ENCODE results near the gene GABBR1. TPM values are rescaled to one million over a fixed set of nuclear protein-coding genes. Genes with fewer than 3 reads are reported as not detected.

The GABBR1 gene
- total RNA-seq, 2 donors from 2014 or later: 48.4 to 53.0 TPM

GRCh38 chr6:29517245-29517644 lies 115.7 kb downstream of the GABBR1 start:
- intact Hi-C loops (cut with DNase I): no loop called here
- DNase-seq (ENCODE audit: low spot score): no peak

DNA sequence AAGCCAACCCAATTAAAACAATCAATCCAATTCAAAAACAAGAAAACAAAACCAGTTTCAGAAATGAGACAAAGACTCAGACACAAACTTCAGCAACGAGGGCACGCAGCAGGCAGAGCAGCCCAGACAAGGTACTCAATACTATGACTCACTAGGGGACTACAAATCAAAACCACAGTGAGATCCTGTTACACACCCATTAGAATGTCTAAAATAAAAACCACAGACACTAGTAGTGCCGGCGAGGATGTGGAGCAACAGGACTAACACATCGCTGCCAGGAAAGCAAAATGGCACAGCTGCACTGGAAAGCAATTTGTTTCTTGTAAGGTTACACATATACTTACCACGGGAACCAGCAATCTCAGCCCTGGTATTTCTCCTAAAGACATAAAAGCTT lies 116.9 kb downstream of the GABBR1 start:
- intact Hi-C loops (cut with DNase I): no loop called here
- no peak for DNase-seq (ENCODE audit: low spot score)

DNA sequence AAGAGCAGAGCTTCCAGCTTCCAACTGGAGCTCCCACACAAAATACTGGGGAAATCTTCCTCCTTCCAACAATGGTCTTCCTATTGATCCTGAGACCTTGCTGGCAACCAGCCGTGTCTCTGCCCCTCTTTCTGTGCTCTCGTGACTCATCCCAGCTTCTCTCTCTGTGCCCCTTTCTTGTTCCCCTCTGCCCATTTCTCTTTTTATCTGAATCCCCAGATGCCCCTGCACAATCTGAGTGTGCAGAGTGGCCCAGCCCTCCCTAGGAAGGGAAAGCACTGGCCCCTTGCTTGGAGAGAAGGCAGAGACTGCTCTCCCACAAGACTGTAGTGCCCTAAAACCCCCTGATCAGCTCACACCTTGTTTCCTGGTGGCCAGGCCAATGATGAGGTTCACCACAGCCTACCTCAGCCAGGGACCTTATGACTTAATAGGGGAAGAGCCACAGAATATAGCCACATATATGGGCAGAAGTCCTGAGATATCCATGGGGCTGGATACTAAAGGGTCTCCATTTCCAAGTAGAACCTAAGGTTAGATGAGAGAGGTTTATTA lies 122.2 kb downstream of the GABBR1 start:
- DNase-seq (ENCODE audit: low spot score): no peak
- intact Hi-C loops (cut with DNase I): no loop called here

GRCh38 chr6:29510202-29510601 lies 122.8 kb downstream of the GABBR1 start:
- intact Hi-C loops (cut with DNase I): no loop called here
- DNase-seq (ENCODE audit: low spot score): no peak

Other genes with a start within 250 kb of the GABBR1 start
- not detected for gene OR12D2, start 237.6 kb downstream of the GABBR1 start, total RNA-seq
- gene OR12D1, start 218.3 kb downstream of the GABBR1 start, total RNA-seq: not detected
- not detected for gene OR10C1, start 193.9 kb downstream of the GABBR1 start, total RNA-seq
- not detected for gene OR11A1, start 176.1 kb downstream of the GABBR1 start, total RNA-seq
- gene OR2H1, start 176.0 kb downstream of the GABBR1 start, total RNA-seq: not detected
- not detected for gene MAS1L, start 145.2 kb downstream of the GABBR1 start, total RNA-seq
- gene UBD, start 73.5 kb downstream of the GABBR1 start, total RNA-seq: under 1 TPM in 1 of 2 donors, not detected in 1; 0.24 TPM
- not detected for gene OR2H2, start 48.1 kb downstream of the GABBR1 start, total RNA-seq
- gene MOG, start 23.9 kb upstream of the GABBR1 start, total RNA-seq: under 1 TPM in 1 of 2 donors, not detected in 1; 0.69 TPM
- 1 to 10 TPM in 1 of 2 donors, under 1 TPM in 1; 0.24 to 6.5 TPM for gene ZFP57, start 48.0 kb upstream of the GABBR1 start, total RNA-seq
- gene HLA-F, start 90.3 kb upstream of the GABBR1 start, total RNA-seq: 10 to 100 TPM; 31.5 to 61.8 TPM
- under 1 TPM in 1 of 2 donors, not detected in 1; 0.19 TPM for gene HLA-G, start 194.6 kb upstream of the GABBR1 start, total RNA-seq

Measured in posterior vena cava (tissue), 2 donors.